ENCODE results near the gene SLC38A10.

The SLC38A10 gene

GRCh38 chr17:81292450-81292849 lies 2.7 kb downstream of the SLC38A10 start:
- Histone ChIP-seq H3K4me1 (ENCODE audit: control insufficient read depth, insufficient read depth, low read length) (peaks cover 10% of the 10 kb centered on the region; the same call in 1 of the 2 replicates), H3K27ac (ENCODE audit: low read depth, low read length) (no peak overlapping the region), H3K27me3 (ENCODE audit: control insufficient read depth, insufficient read depth, low read length) (no peaks in the 10 kb centered on the region), H3K36me3 (ENCODE audit: control insufficient read depth, insufficient read depth, low read length) (peaks cover 14% of the 10 kb centered on the region), H3K9ac (ENCODE audit: low read length) (no peak overlapping the region), H3K9me3 (ENCODE audit: control insufficient read depth, insufficient read depth, low read depth, low read length) (no peaks in the 10 kb centered on the region), H3K4me3 (ENCODE audit: low read depth, low read length) (no peak overlapping the region)

GRCh38 chr17:81291662-81292061 lies 3.4 kb downstream of the SLC38A10 start:
- no peak overlapping the region for H3K9ac ChIP-seq (ENCODE audit: low read length)
- H3K9me3 ChIP-seq (ENCODE audit: control insufficient read depth, insufficient read depth, low read depth, low read length) = no peaks in the 10 kb centered on the region
- H3K4me3 ChIP-seq (ENCODE audit: low read depth, low read length) = no peak overlapping the region
- no peaks in the 10 kb centered on the region for H3K27me3 ChIP-seq (ENCODE audit: control insufficient read depth, insufficient read depth, low read length)
- no peak overlapping the region for H3K27ac ChIP-seq (ENCODE audit: low read depth, low read length)
- peaks cover 10% of the 10 kb centered on the region; the same call in 1 of the 2 replicates for H3K4me1 ChIP-seq (ENCODE audit: control insufficient read depth, insufficient read depth, low read length)
- peaks cover 18% of the 10 kb centered on the region for H3K36me3 ChIP-seq (ENCODE audit: control insufficient read depth, insufficient read depth, low read length)

GRCh38 chr17:81290230-81290629 lies 4.9 kb downstream of the SLC38A10 start:
- Histone ChIP-seq H3K9me3 (ENCODE audit: control insufficient read depth, insufficient read depth, low read depth, low read length) (no peaks in the 10 kb centered on the region), H3K9ac (ENCODE audit: low read length) (no peak overlapping the region), H3K4me1 (ENCODE audit: control insufficient read depth, insufficient read depth, low read length) (peaks cover 10% of the 10 kb centered on the region; the same call in 1 of the 2 replicates), H3K27ac (ENCODE audit: low read depth, low read length) (no peak overlapping the region), H3K36me3 (ENCODE audit: control insufficient read depth, insufficient read depth, low read length) (peaks cover 18% of the 10 kb centered on the region), H3K4me3 (ENCODE audit: low read depth, low read length) (no peak overlapping the region), H3K27me3 (ENCODE audit: control insufficient read depth, insufficient read depth, low read length) (no peaks in the 10 kb centered on the region)

GRCh38 chr17:81289627-81290026 lies 5.5 kb downstream of the SLC38A10 start:
- H3K9me3 ChIP-seq (ENCODE audit: control insufficient read depth, insufficient read depth, low read depth, low read length) = no peaks in the 10 kb centered on the region
- peaks cover 11% of the 10 kb centered on the region; the same call in 1 of the 2 replicates for H3K4me1 ChIP-seq (ENCODE audit: control insufficient read depth, insufficient read depth, low read length)
- H3K27ac ChIP-seq (ENCODE audit: low read depth, low read length) = no peak overlapping the region
- no peaks in the 10 kb centered on the region for H3K27me3 ChIP-seq (ENCODE audit: control insufficient read depth, insufficient read depth, low read length)
- peaks cover 18% of the 10 kb centered on the region for H3K36me3 ChIP-seq (ENCODE audit: control insufficient read depth, insufficient read depth, low read length)
- no peak overlapping the region for H3K9ac ChIP-seq (ENCODE audit: low read length)
- H3K4me3 ChIP-seq (ENCODE audit: low read depth, low read length) = no peak overlapping the region

- Histone ChIP-seq H3K4me3 (ENCODE audit: low read depth, low read length) (no peak overlapping the region), H3K27me3 (ENCODE audit: control insufficient read depth, insufficient read depth, low read length) (no peaks in the 10 kb centered on the region), H3K36me3 (ENCODE audit: control insufficient read depth, insufficient read depth, low read length) (peaks cover 18% of the 10 kb centered on the region), H3K9me3 (ENCODE audit: control insufficient read depth, insufficient read depth, low read depth, low read length) (no peaks in the 10 kb centered on the region), H3K9ac (ENCODE audit: low read length) (no peak overlapping the region), H3K4me1 (ENCODE audit: control insufficient read depth, insufficient read depth, low read length) (peaks cover 7% of the 10 kb centered on the region; the same call in 1 of the 2 replicates), H3K27ac (ENCODE audit: low read depth, low read length) (no peak overlapping the region)
These were observed 6.4 kb downstream of the SLC38A10 start for GRCh38 chr17:81288715-81289114.

- Histone ChIP-seq H3K9me3 (ENCODE audit: control insufficient read depth, insufficient read depth, low read depth, low read length) (no peaks in the 10 kb centered on the region), H3K36me3 (ENCODE audit: control insufficient read depth, insufficient read depth, low read length) (peaks cover 18% of the 10 kb centered on the region), H3K4me1 (ENCODE audit: control insufficient read depth, insufficient read depth, low read length) (peaks cover 7% of the 10 kb centered on the region; the same call in 1 of the 2 replicates), H3K27ac (ENCODE audit: low read depth, low read length) (no peak overlapping the region), H3K4me3 (ENCODE audit: low read depth, low read length) (no peak overlapping the region), H3K27me3 (ENCODE audit: control insufficient read depth, insufficient read depth, low read length) (no peaks in the 10 kb centered on the region), H3K9ac (ENCODE audit: low read length) (no peak overlapping the region)
These were observed 7.2 kb downstream of the SLC38A10 start for GRCh38 chr17:81287741-81288430.

- H3K4me3 ChIP-seq (ENCODE audit: low read depth, low read length) = no peak overlapping the region
- no peak overlapping the region for H3K27ac ChIP-seq (ENCODE audit: low read depth, low read length)
- no peaks in the 10 kb centered on the region for H3K27me3 ChIP-seq (ENCODE audit: control insufficient read depth, insufficient read depth, low read length)
- H3K9ac ChIP-seq (ENCODE audit: low read length) = no peak overlapping the region
- no peaks in the 10 kb centered on the region for H3K9me3 ChIP-seq (ENCODE audit: control insufficient read depth, insufficient read depth, low read depth, low read length)
- H3K4me1 ChIP-seq (ENCODE audit: control insufficient read depth, insufficient read depth, low read length) = peaks cover 7% of the 10 kb centered on the region; the same call in 1 of the 2 replicates
- H3K36me3 ChIP-seq (ENCODE audit: control insufficient read depth, insufficient read depth, low read length) = peaks cover 18% of the 10 kb centered on the region
These were observed 8.0 kb downstream of the SLC38A10 start for GRCh38 chr17:81287152-81287551.

- Histone ChIP-seq H3K27me3 (ENCODE audit: control insufficient read depth, insufficient read depth, low read length) (no peaks in the 10 kb centered on the region), H3K36me3 (ENCODE audit: control insufficient read depth, insufficient read depth, low read length) (peaks cover 23% of the 10 kb centered on the region), H3K27ac (ENCODE audit: low read depth, low read length) (no peak overlapping the region), H3K4me3 (ENCODE audit: low read depth, low read length) (no peak overlapping the region), H3K4me1 (ENCODE audit: control insufficient read depth, insufficient read depth, low read length) (peaks cover 7% of the 10 kb centered on the region; the same call in 1 of the 2 replicates), H3K9me3 (ENCODE audit: control insufficient read depth, insufficient read depth, low read depth, low read length) (no peaks in the 10 kb centered on the region), H3K9ac (ENCODE audit: low read length) (no peak overlapping the region)
These were observed 8.5 kb downstream of the SLC38A10 start for GRCh38 chr17:81286491-81287145.

GRCh38 chr17:81285894-81286293 lies 9.2 kb downstream of the SLC38A10 start:
- Histone ChIP-seq H3K36me3 (ENCODE audit: control insufficient read depth, insufficient read depth, low read length) (peaks cover 26% of the 10 kb centered on the region), H3K4me3 (ENCODE audit: low read depth, low read length) (no peak overlapping the region), H3K27me3 (ENCODE audit: control insufficient read depth, insufficient read depth, low read length) (no peaks in the 10 kb centered on the region), H3K9me3 (ENCODE audit: control insufficient read depth, insufficient read depth, low read depth, low read length) (no peaks in the 10 kb centered on the region), H3K9ac (ENCODE audit: low read length) (no peak overlapping the region), H3K27ac (ENCODE audit: low read depth, low read length) (peak overlapping the region; percentile 52; the same call in 1 of the 2 replicates), H3K4me1 (ENCODE audit: control insufficient read depth, insufficient read depth, low read length) (peaks cover 7% of the 10 kb centered on the region; the same call in 1 of the 2 replicates)

- H3K36me3 ChIP-seq (ENCODE audit: control insufficient read depth, insufficient read depth, low read length) = peaks cover 28% of the 10 kb centered on the region
- no peaks in the 10 kb centered on the region for H3K27me3 ChIP-seq (ENCODE audit: control insufficient read depth, insufficient read depth, low read length)
- H3K4me1 ChIP-seq (ENCODE audit: control insufficient read depth, insufficient read depth, low read length) = peaks cover 7% of the 10 kb centered on the region; the same call in 1 of the 2 replicates
- H3K9me3 ChIP-seq (ENCODE audit: control insufficient read depth, insufficient read depth, low read depth, low read length) = no peaks in the 10 kb centered on the region
- no peak overlapping the region for H3K9ac ChIP-seq (ENCODE audit: low read length)
- H3K4me3 ChIP-seq (ENCODE audit: low read depth, low read length) = no peak overlapping the region
- peak overlapping the region; percentile 52; the same call in 1 of the 2 replicates for H3K27ac ChIP-seq (ENCODE audit: low read depth, low read length)
These were observed 9.8 kb downstream of the SLC38A10 start for GRCh38 chr17:81285179-81285878.

- no peak overlapping the region for H3K9ac ChIP-seq (ENCODE audit: low read length)
- peaks cover 7% of the 10 kb centered on the region; the same call in 1 of the 2 replicates for H3K4me1 ChIP-seq (ENCODE audit: control insufficient read depth, insufficient read depth, low read length)
- no peaks in the 10 kb centered on the region for H3K9me3 ChIP-seq (ENCODE audit: control insufficient read depth, insufficient read depth, low read depth, low read length)
- no peak overlapping the region for H3K27ac ChIP-seq (ENCODE audit: low read depth, low read length)
- H3K36me3 ChIP-seq (ENCODE audit: control insufficient read depth, insufficient read depth, low read length) = peaks cover 36% of the 10 kb centered on the region
- no peak overlapping the region for H3K4me3 ChIP-seq (ENCODE audit: low read depth, low read length)
- no peaks in the 10 kb centered on the region for H3K27me3 ChIP-seq (ENCODE audit: control insufficient read depth, insufficient read depth, low read length)
These were observed 12.2 kb downstream of the SLC38A10 start for GRCh38 chr17:81282876-81283275.

All from HUES6 (cell line).